NCI-H2081 (cell line): ENCODE results near the gene ARID3B.

Experiments used
- DNase-seq, 2 experiments: peaks; one replicate each; lab custom pipeline; 2025; lab: John Stamatoyannopoulos, UW

ARID3B gene

DNA sequence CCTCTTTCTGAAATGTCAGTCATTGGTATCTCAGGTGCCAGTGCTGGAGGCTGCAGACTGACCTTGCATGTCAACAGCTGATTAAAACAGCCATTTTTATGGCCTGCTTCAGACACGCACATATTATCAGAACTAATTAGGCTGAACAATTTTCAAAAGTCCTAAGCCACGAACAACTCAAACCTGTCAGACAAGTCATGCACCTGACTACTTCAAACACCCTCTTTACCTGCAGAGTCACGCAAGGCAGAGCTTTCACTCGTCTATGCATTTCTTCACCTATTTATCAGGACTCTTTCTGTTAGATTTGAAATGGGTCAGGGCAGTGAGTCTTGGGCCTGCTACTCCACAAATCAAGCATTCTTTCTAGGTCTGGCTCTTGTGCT lies 101.3 kb downstream of the ARID3B start:
- DNase-seq: peak; percentile 37 to 82

GRCh38 chr15:74642734-74643664 lies 102.0 kb downstream of the ARID3B start:
- DNase-seq: peak in 1 of 2 experiments; percentile 70

DNA sequence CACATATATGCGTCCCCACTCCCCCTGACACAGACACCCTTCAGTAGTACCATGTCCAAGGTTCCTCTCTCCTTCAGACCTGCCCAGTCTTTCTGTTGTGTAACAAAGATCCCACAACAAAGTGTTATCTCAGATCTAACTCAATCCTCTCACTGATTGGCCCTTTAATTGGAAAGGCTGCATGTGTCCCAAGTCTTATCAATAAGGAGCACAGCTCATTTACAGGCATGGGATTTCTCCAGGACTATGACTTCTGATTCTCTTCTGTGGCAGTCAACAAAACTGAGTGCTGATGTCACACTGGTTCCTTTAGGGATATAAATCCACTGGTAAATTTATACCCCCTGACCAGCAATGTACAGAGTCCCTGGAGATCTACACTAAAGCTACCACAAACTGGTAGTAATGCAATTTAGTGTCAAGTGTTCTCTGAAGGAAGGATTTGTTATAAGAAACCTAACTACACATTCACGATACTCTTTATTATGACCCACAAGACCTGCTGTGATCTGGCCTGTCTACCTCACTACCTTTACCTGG lies 102.7 kb downstream of the ARID3B start:
- no peak for DNase-seq

GRCh38 chr15:74646480-74646879 lies 105.5 kb downstream of the ARID3B start:
- no peak for DNase-seq
